GM12873 (cell line): ENCODE measurements around the gene SMIM29.

Source experiments
- TF ChIP-seq, protein P1 (sequence below): IDR thresholded peaks from 2 replicates; pipeline ENCODE4 v1.5.1; 2012; ENCODE audit warnings: low read depth, mild to moderate bottlenecking, moderate library complexity, low read length, control low read depth; ENCODE audit not compliant: insufficient read depth; ENCODE audit errors: missing control alignments

The SMIM29 gene

DNA sequence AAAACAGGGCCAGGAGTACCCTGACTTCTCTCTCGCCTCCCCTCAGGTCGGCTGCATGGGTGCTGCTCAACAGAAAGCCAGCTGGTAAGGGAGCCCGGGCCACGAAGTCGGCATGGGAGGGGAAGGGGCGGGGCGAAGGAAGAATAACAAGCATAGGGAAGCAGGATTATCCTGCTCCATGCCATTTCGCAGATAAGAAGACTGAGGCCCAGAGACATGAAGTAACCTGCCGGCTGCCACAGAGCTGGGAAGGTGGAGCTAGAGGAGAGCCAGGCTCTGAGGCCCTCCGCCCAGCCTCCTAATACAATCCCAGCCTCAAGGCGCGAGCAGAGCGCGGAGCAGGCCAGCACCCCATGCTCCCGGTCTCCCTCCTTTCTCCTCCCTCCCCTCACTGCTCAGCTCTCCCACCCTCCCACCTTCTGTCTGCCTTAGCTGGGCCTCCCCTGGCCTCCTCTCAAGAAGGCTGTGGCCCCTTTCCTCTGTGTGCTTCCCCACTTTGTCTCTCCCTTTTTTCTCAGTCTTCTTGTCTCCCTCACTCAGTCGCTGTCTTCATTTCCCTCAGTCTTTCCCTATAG, 25.3 kb downstream of the SMIM29 start:
- TF ChIP-seq, protein P1, sequence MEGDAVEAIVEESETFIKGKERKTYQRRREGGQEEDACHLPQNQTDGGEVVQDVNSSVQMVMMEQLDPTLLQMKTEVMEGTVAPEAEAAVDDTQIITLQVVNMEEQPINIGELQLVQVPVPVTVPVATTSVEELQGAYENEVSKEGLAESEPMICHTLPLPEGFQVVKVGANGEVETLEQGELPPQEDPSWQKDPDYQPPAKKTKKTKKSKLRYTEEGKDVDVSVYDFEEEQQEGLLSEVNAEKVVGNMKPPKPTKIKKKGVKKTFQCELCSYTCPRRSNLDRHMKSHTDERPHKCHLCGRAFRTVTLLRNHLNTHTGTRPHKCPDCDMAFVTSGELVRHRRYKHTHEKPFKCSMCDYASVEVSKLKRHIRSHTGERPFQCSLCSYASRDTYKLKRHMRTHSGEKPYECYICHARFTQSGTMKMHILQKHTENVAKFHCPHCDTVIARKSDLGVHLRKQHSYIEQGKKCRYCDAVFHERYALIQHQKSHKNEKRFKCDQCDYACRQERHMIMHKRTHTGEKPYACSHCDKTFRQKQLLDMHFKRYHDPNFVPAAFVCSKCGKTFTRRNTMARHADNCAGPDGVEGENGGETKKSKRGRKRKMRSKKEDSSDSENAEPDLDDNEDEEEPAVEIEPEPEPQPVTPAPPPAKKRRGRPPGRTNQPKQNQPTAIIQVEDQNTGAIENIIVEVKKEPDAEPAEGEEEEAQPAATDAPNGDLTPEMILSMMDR: no peak

DNA sequence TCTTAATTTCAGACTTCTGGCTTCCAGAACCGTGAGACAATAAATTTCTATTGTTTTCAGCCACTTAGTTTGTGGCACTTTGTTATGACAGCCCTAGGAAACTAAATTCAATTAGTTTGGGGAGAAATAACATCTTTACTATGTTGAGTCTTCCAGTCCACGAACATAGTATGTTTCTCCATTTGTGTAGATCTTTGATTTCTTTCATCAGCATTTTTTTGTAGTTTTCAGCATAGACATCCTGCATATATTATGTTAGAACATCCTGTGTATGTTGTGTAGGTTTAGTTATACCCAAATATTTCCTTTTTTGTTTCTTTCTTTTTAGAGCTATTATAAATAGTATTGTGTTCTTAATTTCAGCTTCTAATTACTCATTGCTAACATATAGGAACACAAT, 30.1 kb downstream of the SMIM29 start:
- TF ChIP-seq, protein P1: no peak

DNA sequence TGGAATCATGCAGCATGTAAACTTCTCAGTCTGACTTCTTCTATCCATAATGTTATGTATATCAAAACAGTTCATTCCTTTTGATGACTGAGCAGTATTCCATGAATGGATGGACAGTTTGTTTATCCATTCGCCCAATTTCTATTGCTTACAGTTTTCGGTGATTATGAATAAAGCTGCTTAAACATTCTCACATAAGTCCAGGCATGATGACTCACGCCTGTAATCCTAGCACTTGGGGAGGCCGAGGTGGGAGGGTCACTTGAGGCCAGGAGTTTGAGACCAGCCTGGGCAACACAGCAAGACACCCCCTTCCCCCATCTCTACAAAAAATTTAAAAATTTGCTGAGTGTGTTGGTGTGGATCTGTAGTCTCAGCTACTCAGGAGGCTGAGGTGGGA, 35.0 kb downstream of the SMIM29 start:
- TF ChIP-seq, protein P1: no peak

DNA sequence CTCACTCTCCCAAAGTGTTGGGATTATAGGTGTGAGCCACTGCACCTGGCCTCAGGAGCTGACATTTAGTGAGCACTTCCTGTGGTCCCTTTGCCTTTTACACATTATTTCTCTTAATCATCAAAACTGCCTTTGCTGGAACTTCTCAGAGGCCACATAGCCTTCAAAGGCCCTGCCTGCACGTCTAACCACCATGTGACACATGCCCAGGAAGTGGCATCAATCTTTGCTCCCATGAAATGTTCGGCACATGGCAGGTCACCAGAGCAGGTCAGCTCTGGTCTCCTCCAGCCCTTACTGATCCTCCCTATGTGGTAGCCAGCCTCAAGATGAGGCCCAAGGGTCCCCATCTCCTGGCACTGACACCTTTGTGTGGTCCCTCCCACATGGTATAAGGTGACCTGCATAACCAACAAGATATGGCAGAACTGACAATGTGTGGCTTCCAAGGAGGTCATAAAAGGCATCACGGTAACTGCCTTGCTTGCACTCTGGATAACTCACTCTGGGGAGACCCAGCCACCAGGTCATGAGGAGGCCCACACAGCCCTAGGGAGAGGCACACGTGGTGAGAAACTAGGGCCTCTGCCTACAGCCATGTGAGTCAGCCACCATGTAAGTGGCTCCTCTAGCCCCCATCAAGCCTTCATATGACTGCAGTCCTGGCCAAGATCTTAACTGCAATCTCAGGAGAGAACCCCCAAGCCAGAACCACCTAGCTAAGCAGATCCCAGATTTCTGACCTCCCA, 40.9 kb downstream of the SMIM29 start:
- TF ChIP-seq, protein P1: no peak

DNA sequence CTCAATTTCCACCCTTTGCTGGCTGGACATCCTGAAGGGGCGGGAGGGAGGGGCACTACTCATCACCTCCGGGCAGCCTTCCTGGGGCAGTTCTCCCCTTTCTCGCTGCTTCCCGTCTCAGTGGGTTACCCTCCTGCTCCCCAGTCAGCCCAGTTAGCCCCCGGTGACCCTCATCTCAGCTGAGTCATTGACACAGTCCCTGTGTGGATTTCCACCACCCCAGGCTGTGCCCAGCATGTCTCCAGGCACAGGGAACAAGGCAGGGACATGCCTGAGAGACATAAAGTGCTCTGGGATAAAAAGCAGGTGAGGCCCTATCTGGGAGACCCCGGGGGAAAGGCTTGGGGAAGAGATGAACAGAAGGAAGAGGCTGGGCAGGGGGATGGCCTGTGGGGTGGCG, 42.1 kb downstream of the SMIM29 start:
- TF ChIP-seq, protein P1: no peak

DNA sequence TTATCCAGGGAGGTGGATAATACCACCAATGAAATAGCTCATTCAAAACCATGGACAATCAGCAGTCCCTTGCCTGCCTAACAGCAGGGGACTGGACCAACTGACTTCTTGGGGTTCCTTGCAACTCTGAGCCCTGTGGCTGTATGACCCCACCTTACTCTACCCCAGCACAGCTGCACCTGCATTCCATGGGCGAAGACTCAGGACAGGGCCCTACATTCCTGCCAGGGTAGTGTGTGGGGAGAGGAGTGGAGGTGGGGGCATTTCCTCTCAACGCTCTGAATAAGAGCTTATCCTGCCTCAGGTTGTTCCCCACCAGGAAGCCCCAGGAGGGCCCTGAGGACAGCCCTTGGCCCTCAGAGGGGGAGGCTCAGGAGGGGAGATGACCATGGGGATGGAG, 42.9 kb downstream of the SMIM29 start:
- TF ChIP-seq, protein P1: no peak

DNA sequence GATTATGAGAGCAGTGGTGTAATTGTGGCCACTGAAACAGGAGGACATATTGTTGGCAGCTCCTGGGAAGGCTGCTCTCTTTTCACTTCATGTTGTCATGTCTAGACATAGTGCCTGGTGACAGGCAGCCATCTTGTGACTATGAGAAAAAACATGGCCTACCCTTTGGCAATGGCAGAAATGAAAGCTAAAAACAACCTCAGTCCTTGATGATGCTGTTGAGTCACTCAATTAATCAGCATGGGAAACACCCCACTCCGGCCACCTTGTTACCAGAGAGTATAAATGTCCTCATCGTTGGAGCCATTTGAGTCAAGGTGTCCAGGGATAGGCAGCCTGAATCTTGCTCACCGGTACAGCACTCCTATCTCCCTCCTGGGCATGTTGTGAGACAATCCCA, 43.3 kb downstream of the SMIM29 start:
- TF ChIP-seq, protein P1: no peak
